Measurements from ENCODE around the gene SOWAHA.
"Not testable (repeated sequence)": the region's sequence is repeated elsewhere in the genome, so short reads cannot be mapped to it uniquely, and the experiment has no call there.

GRCh38 chr5:132805872-132806271, 7.2 kb upstream of the SOWAHA start:
- TF ChIP-seq CTCF (conservative IDR thresholded peaks at IDR 0.05; ENCODE audit: low read depth, low read length); EZH2 (IDR thresholded peaks at IDR 0.05; ENCODE audit: low read length, unreplicated experiment): not testable (repeated sequence)

Measured in PC-3 (cell line).